Activated T-cell treated with anti-CD3 and anti-CD28 coated beads, Interleukin-2, amount 50 U/mL, for 1 hour (primary cell): Measurements from ENCODE around the gene NPFFR2.
"Not testable (repeated sequence)": the region's sequence is repeated elsewhere in the genome, so short reads cannot be mapped to it uniquely, and the experiment has no call there.

Source experiments
- DNase-seq: peaks from one replicate; pipeline ENCODE4 v3.0.0-alpha.2; 2020

NPFFR2 gene

GRCh38 chr4:72112514-72113156 lies 80.8 kb downstream of the NPFFR2 start:
- no peak for DNase-seq

DNA sequence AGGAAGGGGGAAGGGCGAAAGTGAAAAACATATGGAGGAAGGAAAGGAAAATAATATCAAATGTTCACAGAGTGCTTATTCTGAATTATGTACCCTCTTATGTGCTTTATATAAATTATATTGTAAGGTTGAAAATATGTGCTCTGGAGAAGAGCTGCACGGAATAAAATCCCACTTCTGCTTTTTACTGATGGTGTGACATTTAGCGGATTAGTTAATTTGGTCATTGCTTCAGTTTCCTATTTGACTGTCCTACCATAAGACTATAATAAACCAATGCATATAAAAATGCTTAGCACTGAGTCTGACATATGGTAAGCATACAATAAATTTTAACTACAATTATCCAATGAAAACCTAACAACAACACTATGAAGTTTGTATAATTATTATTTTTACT lies 86.2 kb downstream of the NPFFR2 start:
- no peak for DNase-seq

GRCh38 chr4:72119946-72120345 lies 88.1 kb downstream of the NPFFR2 start:
- no peak for DNase-seq

DNA sequence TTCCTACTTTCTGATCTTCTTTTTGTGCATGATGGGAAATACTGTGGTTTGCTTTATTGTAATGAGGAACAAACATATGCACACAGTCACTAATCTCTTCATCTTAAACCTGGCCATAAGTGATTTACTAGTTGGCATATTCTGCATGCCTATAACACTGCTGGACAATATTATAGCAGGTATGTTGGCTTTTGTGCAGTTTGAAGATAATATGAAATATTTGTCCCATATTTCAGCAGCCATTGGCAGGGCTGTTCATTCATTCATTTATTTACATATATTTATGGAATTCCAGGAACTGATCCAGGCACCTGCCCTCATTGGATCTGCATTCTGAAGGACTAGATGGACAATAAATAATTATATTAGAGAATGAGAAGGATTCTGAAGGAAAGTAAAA lies 96.9 kb downstream of the NPFFR2 start:
- no peak for DNase-seq

DNA sequence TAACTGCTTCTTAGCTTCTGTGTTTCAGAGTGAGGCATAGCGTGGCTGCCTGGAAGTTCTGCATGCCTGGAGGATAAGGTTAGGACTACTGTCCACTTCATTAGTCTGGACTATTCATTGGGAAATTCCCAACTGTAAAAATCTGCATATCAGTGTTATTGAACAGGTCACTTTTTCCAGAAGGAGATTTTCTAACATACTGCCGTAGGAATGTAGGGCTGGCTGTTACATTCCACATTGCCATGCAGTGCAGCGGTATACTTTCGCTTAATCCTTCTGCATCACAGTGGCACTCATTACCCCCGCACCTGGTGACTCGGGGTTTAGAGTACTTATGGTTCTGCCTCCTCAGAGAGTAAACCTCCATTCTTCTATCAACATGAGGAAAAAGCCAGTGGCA lies 104.6 kb downstream of the NPFFR2 start:
- no peak for DNase-seq

GRCh38 chr4:72139997-72140396 lies 108.2 kb downstream of the NPFFR2 start:
- not testable (repeated sequence) for DNase-seq

- DNase-seq = no peak
Measured at GRCh38 chr4:72144241-72144640, 112.4 kb downstream of the NPFFR2 start.

DNA sequence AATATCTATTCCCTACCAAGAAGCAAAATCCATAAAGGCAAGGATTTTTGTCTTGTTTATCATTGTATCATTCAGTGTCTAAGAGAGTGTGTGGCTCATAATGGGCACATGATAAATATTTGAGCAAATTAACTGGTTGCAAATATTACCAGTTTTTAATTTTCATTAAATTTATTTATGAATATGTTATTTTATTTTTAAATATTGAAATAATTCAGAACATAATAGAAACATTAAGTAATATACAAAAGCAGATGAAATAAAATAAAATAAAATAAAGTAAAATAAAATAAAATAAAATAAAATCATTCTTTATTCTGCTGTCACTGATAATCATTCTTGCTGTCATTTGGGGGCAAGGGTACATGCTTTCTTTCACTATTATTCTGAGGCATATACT lies 120.9 kb downstream of the NPFFR2 start:
- no peak for DNase-seq

DNA sequence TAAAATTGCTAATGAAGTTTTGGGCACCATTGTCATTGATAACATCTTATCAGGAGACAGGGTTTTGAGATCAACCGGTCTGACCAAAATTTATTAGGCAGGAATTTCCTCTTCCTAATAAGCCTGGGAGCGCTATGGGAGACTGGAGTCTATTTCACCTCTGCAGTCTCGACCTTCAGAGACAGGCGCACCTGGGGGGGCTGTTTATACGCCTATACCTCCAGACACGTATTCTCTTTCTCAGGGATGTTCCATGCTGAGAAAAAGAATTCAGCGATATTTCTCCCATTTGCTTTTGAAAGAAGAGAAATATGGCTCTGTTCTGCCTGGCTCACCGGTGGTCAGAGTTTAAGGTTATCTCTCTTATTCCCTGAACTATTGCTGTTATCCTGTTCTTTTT lies 121.8 kb downstream of the NPFFR2 start:
- DNase-seq = not testable (repeated sequence)

GRCh38 chr4:72169285-72169684 lies 137.5 kb downstream of the NPFFR2 start:
- not testable (repeated sequence) for DNase-seq

DNA sequence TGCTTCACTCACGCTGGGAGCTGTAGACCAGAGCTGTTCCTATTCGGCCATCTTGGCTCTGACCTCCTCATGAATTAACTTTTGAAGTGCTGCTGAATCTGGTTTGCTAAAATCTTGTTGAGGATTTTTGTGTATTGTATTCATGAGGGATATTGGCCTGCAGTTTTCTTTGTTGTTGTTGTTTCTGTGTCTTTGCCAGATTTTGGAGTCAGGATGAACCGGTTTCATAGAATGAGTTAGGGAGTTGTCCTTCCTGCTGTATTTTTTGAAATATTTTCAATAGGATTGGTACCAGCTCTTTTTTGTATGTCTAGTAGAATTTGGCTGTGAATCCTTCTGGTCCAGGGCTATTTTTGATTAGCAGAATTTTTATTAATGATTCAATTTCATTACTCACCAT lies 138.1 kb downstream of the NPFFR2 start:
- DNase-seq = no peak

DNA sequence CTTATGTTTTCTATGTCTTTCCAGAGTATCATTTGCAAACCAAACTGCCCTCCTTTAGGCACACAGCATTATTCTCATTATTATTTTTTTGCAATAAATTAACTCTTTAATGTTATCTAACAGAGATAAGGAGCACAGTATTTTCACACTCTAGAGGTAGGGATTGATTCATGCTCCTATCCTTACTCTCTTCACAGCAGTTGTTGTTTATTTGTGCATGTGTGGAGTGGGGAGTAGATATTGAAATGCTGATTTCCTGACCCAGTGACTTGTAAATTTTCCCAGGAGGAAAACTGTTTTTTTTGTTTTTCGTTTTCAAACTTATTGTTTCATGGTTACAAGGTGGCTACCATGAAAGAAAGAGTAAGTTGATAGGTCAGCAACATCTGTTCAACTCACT lies 140.0 kb downstream of the NPFFR2 start:
- DNase-seq = no peak

- no peak for DNase-seq
Measured at GRCh38 chr4:72179342-72179741, 147.5 kb downstream of the NPFFR2 start.

- DNase-seq = no peak
Measured at GRCh38 chr4:72186714-72187113, 154.9 kb downstream of the NPFFR2 start.

DNA sequence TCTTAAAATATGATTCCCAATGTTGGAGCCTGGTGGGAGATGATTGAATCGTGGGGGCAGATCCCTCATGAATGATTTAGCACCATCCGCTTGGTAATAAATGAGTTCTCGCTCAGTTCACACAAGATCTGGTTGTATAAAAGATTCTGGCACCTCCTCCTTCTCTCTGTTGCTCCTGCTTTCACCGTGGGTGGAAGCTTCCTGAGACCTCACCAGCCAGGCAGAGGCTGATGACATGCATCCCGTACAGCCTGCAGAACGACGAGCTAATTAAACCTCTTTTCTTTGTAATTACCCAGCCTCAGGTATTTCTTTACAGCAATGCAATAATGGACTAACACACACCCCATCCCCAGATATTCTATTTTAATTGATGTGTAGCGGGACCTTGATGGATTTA lies 162.2 kb downstream of the NPFFR2 start:
- no peak for DNase-seq

DNA sequence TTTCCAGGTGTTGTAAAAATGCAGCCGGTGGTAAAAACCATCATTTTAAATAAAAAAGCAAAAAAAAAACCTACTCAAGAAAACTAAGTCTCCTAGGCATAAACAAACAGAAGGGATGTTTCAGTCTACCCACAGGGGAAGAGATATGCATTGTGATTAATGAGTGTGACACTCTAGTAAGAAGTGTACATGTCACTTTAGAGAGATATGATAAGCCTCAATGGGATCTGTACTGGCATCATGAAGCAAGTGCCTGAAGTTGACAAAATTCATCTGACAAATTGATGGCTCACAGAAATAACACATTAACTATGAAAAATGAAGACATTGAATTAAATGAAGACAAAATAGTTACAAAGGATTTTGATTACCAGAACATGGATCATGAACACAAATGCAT lies 162.7 kb downstream of the NPFFR2 start:
- DNase-seq = no peak
